ENCODE data around the gene CD226.
"Not testable (repeated sequence)": the region's sequence is repeated elsewhere in the genome, so short reads cannot be mapped to it uniquely, and the experiment has no call there.

Gene CD226

GRCh38 chr18:69956665-69957620 is 9.3 kb upstream of the CD226 start:
- DNase-seq (ENCODE audit: low read depth), result no peak

- DNase-seq (ENCODE audit: low read depth), result no peak
Measured at GRCh38 chr18:69956057-69956456, 8.4 kb upstream of the CD226 start.

GRCh38 chr18:69954719-69955480 is 7.2 kb upstream of the CD226 start:
- DNase-seq (ENCODE audit: low read depth), result no peak

GRCh38 chr18:69953191-69953590 is 5.5 kb upstream of the CD226 start:
- DNase-seq (ENCODE audit: low read depth), result no peak

GRCh38 chr18:69951182-69951581 is 3.5 kb upstream of the CD226 start:
- DNase-seq (ENCODE audit: low read depth), result peak; percentile 55

GRCh38 chr18:69949538-69949936 is 1.9 kb upstream of the CD226 start:
- DNase-seq (ENCODE audit: low read depth), result no peak

GRCh38 chr18:69948919-69949537 is 1.4 kb upstream of the CD226 start:
- DNase-seq (ENCODE audit: low read depth), result no peak

GRCh38 chr18:69948256-69948655 is 583 bp upstream of the CD226 start:
- no peak for DNase-seq (ENCODE audit: low read depth)

GRCh38 chr18:69946608-69947155 is 991 bp downstream of the CD226 start:
- DNase-seq (ENCODE audit: low read depth), result no peak

- DNase-seq (ENCODE audit: low read depth), result no peak
Measured at GRCh38 chr18:69945220-69946114, 2.2 kb downstream of the CD226 start.

GRCh38 chr18:69944436-69944835 is 3.2 kb downstream of the CD226 start:
- DNase-seq (ENCODE audit: low read depth), result no peak

GRCh38 chr18:69943021-69943420 is 4.7 kb downstream of the CD226 start:
- DNase-seq (ENCODE audit: low read depth), result peak; percentile 5

GRCh38 chr18:69941183-69941582 is 6.5 kb downstream of the CD226 start:
- DNase-seq (ENCODE audit: low read depth), result no peak

GRCh38 chr18:69939812-69940211 is 7.9 kb downstream of the CD226 start:
- DNase-seq (ENCODE audit: low read depth), result not testable (repeated sequence)

- DNase-seq (ENCODE audit: low read depth), result peak; percentile 55
Measured at GRCh38 chr18:69936191-69936558, 11.5 kb downstream of the CD226 start.

- no peak for DNase-seq (ENCODE audit: low read depth)
Measured at GRCh38 chr18:69935319-69936190, 12.1 kb downstream of the CD226 start.

GRCh38 chr18:69934601-69935265 is 12.9 kb downstream of the CD226 start:
- DNase-seq (ENCODE audit: low read depth), result no peak

- DNase-seq (ENCODE audit: low read depth), result no peak
Measured at GRCh38 chr18:69929041-69929774, 18.5 kb downstream of the CD226 start.

GRCh38 chr18:69916412-69916811 is 31.3 kb downstream of the CD226 start:
- DNase-seq (ENCODE audit: low read depth), result peak; percentile 16
